Memory B cell (primary cell): ENCODE data around the gene EFCAB6.

Source experiments
- ATAC-seq: fragments of 150-1000 bp; cut with Tn5 transposase; 2 replicates; pipeline ENCODE4 v1.10.0; 2021; ENCODE audit warnings: low read depth, mild to moderate bottlenecking, moderate library complexity
- DNase-seq, 2 donors: peaks; one replicate each; pipeline ENCODE4 v3.0.0; 2022; ENCODE audit warnings: low spot score in 2 of 2
- H3K27ac Mint-ChIP-seq: one replicate; pipeline ENCODE4 v1.8.0; 2022; ENCODE audit warnings: mild to moderate bottlenecking, moderate library complexity, mixed read lengths
- H3K27me3 Mint-ChIP-seq: one replicate; pipeline ENCODE4 v1.8.0; 2022; ENCODE audit warnings: mixed read lengths
- H3K36me3 Mint-ChIP-seq: one replicate; pipeline ENCODE4 v1.8.0; 2022; ENCODE audit warnings: mild to moderate bottlenecking, mixed read lengths
- H3K4me1 Mint-ChIP-seq: one replicate; pipeline ENCODE4 v1.8.0; 2022; ENCODE audit warnings: mixed read lengths
- H3K4me3 Mint-ChIP-seq: one replicate; pipeline ENCODE4 v1.8.0; 2022; ENCODE audit warnings: mild to moderate bottlenecking, moderate library complexity, mixed read lengths
- H3K9me3 Mint-ChIP-seq: one replicate; pipeline ENCODE4 v1.8.0; 2022; ENCODE audit warnings: mixed read lengths

EFCAB6 gene

GRCh38 chr22:43745783-43746356 lies 66.2 kb downstream of the EFCAB6 start:
- no peak for ATAC-seq
- no peak overlapping the region for H3K27ac Mint-ChIP-seq
- no peaks in the 10 kb centered on the region for H3K36me3 Mint-ChIP-seq
- no peak for DNase-seq
- H3K4me3 Mint-ChIP-seq = no peak overlapping the region
- peaks cover 4% of the 10 kb centered on the region for H3K4me1 Mint-ChIP-seq
- peaks cover 21% of the 10 kb centered on the region for H3K27me3 Mint-ChIP-seq
- peaks cover 2% of the 10 kb centered on the region for H3K9me3 Mint-ChIP-seq

GRCh38 chr22:43745411-43745770 lies 66.7 kb downstream of the EFCAB6 start:
- DNase-seq = no peak
- Mint-ChIP-seq H3K27ac (no peak overlapping the region), H3K4me1 (peaks cover 4% of the 10 kb centered on the region), H3K4me3 (no peak overlapping the region), H3K9me3 (peaks cover 2% of the 10 kb centered on the region), H3K27me3 (peaks cover 21% of the 10 kb centered on the region), H3K36me3 (no peaks in the 10 kb centered on the region)
- no peak for ATAC-seq

- no peak for ATAC-seq
- peaks cover 19% of the 10 kb centered on the region for H3K27me3 Mint-ChIP-seq
- peaks cover 2% of the 10 kb centered on the region for H3K9me3 Mint-ChIP-seq
- no peak overlapping the region for H3K4me3 Mint-ChIP-seq
- peaks cover 4% of the 10 kb centered on the region for H3K4me1 Mint-ChIP-seq
- no peak for DNase-seq
- H3K27ac Mint-ChIP-seq = no peak overlapping the region
- H3K36me3 Mint-ChIP-seq = no peaks in the 10 kb centered on the region
Observed at GRCh38 chr22:43744700-43745410, 67.2 kb downstream of the EFCAB6 start.

DNA sequence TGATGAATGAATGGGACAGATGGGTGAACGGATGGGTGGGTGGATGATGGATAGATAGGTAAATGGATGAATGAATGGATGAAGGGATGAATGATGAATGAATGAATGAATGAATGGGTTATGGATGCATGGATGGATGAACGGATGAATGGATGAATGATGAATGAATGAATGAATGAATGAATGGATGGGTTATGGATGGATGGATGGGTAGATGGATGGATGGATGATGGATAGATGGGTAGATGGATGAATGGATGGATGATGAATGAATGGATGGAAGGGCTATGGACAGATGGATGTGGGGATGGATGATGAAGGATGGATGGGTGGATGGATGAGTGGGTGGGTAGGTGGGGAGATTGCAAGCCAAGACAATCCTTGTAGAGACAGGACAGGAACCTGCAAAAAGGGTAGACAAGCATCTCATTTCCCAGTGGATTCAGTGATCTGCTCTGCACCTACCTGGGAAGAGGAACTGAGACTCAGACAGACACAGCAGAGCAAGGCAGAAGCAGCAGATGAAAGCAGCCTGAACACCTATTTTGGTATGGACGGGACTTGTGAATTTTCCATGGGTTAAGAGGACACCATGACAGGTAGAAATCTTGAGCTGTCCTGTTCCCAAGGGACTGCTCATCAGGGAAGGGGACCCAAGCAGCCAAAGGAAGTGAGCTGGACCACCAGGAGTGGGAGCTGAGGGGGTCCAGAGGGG lies 68.0 kb downstream of the EFCAB6 start:
- DNase-seq (no peak), ATAC-seq (no peak)
- Mint-ChIP-seq H3K4me3 (no peak overlapping the region), H3K36me3 (no peaks in the 10 kb centered on the region), H3K4me1 (peaks cover 4% of the 10 kb centered on the region), H3K27ac (no peak overlapping the region), H3K9me3 (peaks cover 2% of the 10 kb centered on the region), H3K27me3 (peaks cover 19% of the 10 kb centered on the region)

- Mint-ChIP-seq H3K27ac (no peak overlapping the region), H3K27me3 (peaks cover 16% of the 10 kb centered on the region), H3K4me3 (no peak overlapping the region), H3K36me3 (no peaks in the 10 kb centered on the region), H3K4me1 (peaks cover 4% of the 10 kb centered on the region), H3K9me3 (peaks cover 2% of the 10 kb centered on the region)
- ATAC-seq (no peak), DNase-seq (no peak)
Observed at GRCh38 chr22:43743131-43743530, 69.0 kb downstream of the EFCAB6 start.

- H3K4me3 Mint-ChIP-seq = no peak overlapping the region
- H3K4me1 Mint-ChIP-seq = peaks cover 4% of the 10 kb centered on the region
- no peak for DNase-seq
- H3K9me3 Mint-ChIP-seq = peaks cover 2% of the 10 kb centered on the region
- ATAC-seq = no peak
- peaks cover 14% of the 10 kb centered on the region for H3K27me3 Mint-ChIP-seq
- H3K27ac Mint-ChIP-seq = no peak overlapping the region
- H3K36me3 Mint-ChIP-seq = no peaks in the 10 kb centered on the region
Observed at GRCh38 chr22:43742154-43742950, 69.8 kb downstream of the EFCAB6 start.

- DNase-seq = no peak
- no peak for ATAC-seq
- H3K4me1 Mint-ChIP-seq = peaks cover 4% of the 10 kb centered on the region
- no peak overlapping the region for H3K4me3 Mint-ChIP-seq
- H3K36me3 Mint-ChIP-seq = no peaks in the 10 kb centered on the region
- H3K27me3 Mint-ChIP-seq = peaks cover 11% of the 10 kb centered on the region
- H3K27ac Mint-ChIP-seq = no peak overlapping the region
- H3K9me3 Mint-ChIP-seq = peaks cover 2% of the 10 kb centered on the region
Observed at GRCh38 chr22:43740587-43741270, 71.4 kb downstream of the EFCAB6 start.

DNA sequence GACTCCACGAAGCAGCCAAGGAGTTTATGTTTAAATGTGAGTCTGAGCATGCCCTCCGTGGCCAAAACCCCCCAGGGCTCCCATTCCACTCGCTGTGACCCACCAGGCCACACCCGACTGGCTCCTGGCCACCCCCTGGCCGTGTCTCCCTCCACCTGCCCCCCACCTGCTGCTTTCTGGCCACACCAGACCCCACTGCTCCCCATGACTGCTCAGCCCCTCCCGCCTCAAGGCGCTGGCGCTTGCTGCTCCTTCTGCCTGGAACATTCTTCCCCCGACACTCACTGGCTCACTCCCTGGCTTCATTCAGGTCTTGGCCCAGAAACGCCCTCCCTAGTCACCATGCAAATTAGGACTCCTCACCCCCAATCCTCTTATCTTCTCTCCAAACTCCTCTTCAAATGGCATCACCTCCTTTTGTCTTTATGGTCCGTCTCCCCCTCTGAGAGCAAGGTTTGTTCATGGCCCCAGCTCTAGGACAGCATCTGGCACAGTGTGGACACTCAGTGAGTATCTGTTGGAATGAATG lies 72.2 kb downstream of the EFCAB6 start:
- Mint-ChIP-seq H3K4me3 (no peak overlapping the region), H3K4me1 (peaks cover 4% of the 10 kb centered on the region), H3K36me3 (no peaks in the 10 kb centered on the region), H3K27ac (no peak overlapping the region), H3K27me3 (peaks cover 11% of the 10 kb centered on the region), H3K9me3 (peaks cover 2% of the 10 kb centered on the region)
- DNase-seq (no peak), ATAC-seq (no peak)

GRCh38 chr22:43737150-43737828 lies 74.8 kb downstream of the EFCAB6 start:
- Mint-ChIP-seq H3K27me3 (no peaks in the 10 kb centered on the region), H3K4me3 (no peak overlapping the region), H3K27ac (no peak overlapping the region), H3K4me1 (no peaks in the 10 kb centered on the region), H3K36me3 (no peaks in the 10 kb centered on the region), H3K9me3 (no peaks in the 10 kb centered on the region)
- ATAC-seq = no peak
- no peak for DNase-seq

GRCh38 chr22:43736651-43737050 lies 75.5 kb downstream of the EFCAB6 start:
- Mint-ChIP-seq H3K4me1 (no peaks in the 10 kb centered on the region), H3K9me3 (no peaks in the 10 kb centered on the region), H3K27me3 (no peaks in the 10 kb centered on the region), H3K27ac (no peak overlapping the region), H3K36me3 (no peaks in the 10 kb centered on the region), H3K4me3 (no peak overlapping the region)
- ATAC-seq = no peak
- no peak for DNase-seq

DNA sequence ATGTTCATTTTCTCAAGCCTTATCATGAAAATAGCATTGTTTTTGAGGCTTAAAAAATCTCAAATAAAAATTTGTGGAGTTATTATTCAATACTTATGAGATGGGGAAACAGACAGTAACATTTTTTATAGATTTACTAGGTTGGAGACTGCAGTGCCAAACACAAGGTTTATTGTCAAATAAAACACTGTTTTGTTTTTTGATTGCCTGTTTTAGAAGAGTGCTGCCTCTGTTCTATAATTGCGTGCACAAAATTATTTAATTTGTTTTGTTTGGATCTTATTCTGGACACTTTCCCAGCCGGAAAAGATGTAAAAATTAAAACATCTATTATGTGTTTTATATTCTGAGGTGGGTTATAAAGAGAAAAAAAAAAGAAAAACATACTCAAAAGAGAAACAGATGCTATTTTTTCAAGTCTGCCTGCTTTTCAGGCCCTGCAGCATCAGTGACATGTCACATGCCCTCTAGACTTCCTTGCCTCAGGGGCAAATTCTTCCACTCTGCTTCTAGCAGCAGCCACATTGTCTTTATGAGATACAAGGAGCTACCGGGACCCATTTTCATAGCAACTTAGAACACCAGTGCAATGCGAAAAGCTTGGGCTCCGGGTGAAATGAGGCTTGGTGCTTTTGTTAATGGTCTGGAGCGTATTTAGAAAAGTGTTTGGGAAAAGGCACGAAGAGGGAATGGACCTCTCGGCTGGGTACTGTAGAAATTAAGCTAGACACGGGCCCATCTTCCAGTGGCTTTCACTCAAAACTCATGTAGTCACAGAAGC lies 77.5 kb downstream of the EFCAB6 start:
- no peak for DNase-seq
- Mint-ChIP-seq H3K4me3 (no peak overlapping the region), H3K27ac (no peak overlapping the region), H3K4me1 (no peaks in the 10 kb centered on the region), H3K9me3 (no peaks in the 10 kb centered on the region), H3K27me3 (peaks cover 8% of the 10 kb centered on the region), H3K36me3 (no peaks in the 10 kb centered on the region)
- ATAC-seq = no peak

- Mint-ChIP-seq H3K4me3 (no peak overlapping the region), H3K4me1 (no peaks in the 10 kb centered on the region), H3K36me3 (no peaks in the 10 kb centered on the region), H3K27ac (no peak overlapping the region), H3K9me3 (no peaks in the 10 kb centered on the region), H3K27me3 (peaks cover 14% of the 10 kb centered on the region)
- DNase-seq (no peak), ATAC-seq (no peak)
Observed at GRCh38 chr22:43733138-43733537, 79.0 kb downstream of the EFCAB6 start.
